H9 (cell line): ENCODE measurements around the gene ALG14. TPM values are rescaled to one million over a fixed set of nuclear protein-coding genes. Genes with fewer than 3 reads are reported as not detected.

Experiments used
- DNase-seq: peaks from one replicate; pipeline ENCODE4 v3.0.0-alpha.2; 2017
- H2AFZ ChIP-seq: one replicate; pipeline ENCODE4 v1.6.1; 2013; ENCODE audit warnings: mild to moderate bottlenecking, low read length, control low read depth, moderate library complexity
- H2AK5ac ChIP-seq: 2 replicates; pipeline ENCODE4 v1.6.1; 2013; ENCODE audit warnings: low read length, control low read depth, mixed read lengths; ENCODE audit not compliant: insufficient read length
- H2BK120ac ChIP-seq: one replicate; pipeline ENCODE4 v1.6.1; 2013; ENCODE audit warnings: low read depth, mild to moderate bottlenecking, low read length, control low read depth, inconsistent platforms; ENCODE audit not compliant: poor library complexity, severe bottlenecking
- H2BK12ac ChIP-seq: 2 replicates; pipeline ENCODE4 v1.6.1; 2013; ENCODE audit warnings: low read length, control low read depth, mixed read lengths, low read depth; ENCODE audit not compliant: insufficient read length
- H2BK15ac ChIP-seq: 2 replicates; pipeline ENCODE4 v1.6.1; 2013; ENCODE audit warnings: low read depth, low read length, control low read depth
- H2BK20ac ChIP-seq: one replicate; pipeline ENCODE4 v1.6.1; 2013; ENCODE audit warnings: low read depth, mild to moderate bottlenecking, low read length, control low read depth, inconsistent platforms; ENCODE audit not compliant: poor library complexity, severe bottlenecking
- H2BK5ac ChIP-seq: 2 replicates; pipeline ENCODE4 v1.6.1; 2013; ENCODE audit warnings: low read length, control low read depth, mixed read lengths; ENCODE audit not compliant: insufficient read length
- H3K14ac ChIP-seq: 2 replicates; pipeline ENCODE4 v1.6.1; 2013; ENCODE audit warnings: low read length, control low read depth; ENCODE audit not compliant: insufficient read depth
- H3K18ac ChIP-seq: 2 replicates; pipeline ENCODE4 v1.6.1; 2013; ENCODE audit warnings: low read depth, mild to moderate bottlenecking, mixed read lengths, low read length, control low read depth; ENCODE audit not compliant: insufficient read length
- H3K23ac ChIP-seq: 2 replicates; pipeline ENCODE4 v1.6.1; 2013; ENCODE audit warnings: low read length, control low read depth, mixed read lengths, low read depth; ENCODE audit not compliant: insufficient read length
- H3K23me2 ChIP-seq: 2 replicates; pipeline ENCODE4 v1.6.1; 2013; ENCODE audit warnings: low read depth, mild to moderate bottlenecking, mixed read lengths, low read length, control low read depth; ENCODE audit not compliant: insufficient read length, poor library complexity, severe bottlenecking
- H3K27ac ChIP-seq: 2 replicates; pipeline ENCODE4 v1.5.1; 2013; ENCODE audit warnings: low read length, control low read depth, mixed read lengths, low read depth; ENCODE audit not compliant: insufficient read length
- H3K27me3 ChIP-seq: 2 replicates; pipeline ENCODE4 v1.6.1; 2013; ENCODE audit warnings: low read length, control low read depth, inconsistent platforms; ENCODE audit not compliant: insufficient read depth
- H3K4ac ChIP-seq: 2 replicates; pipeline ENCODE4 v1.6.1; 2013; ENCODE audit warnings: low read depth, mild to moderate bottlenecking, control low read depth, inconsistent platforms, low read length, moderate library complexity
- H3K4me1 ChIP-seq: 2 replicates; pipeline ENCODE4 v1.6.1; 2013; ENCODE audit warnings: low read length, control low read depth, inconsistent platforms; ENCODE audit not compliant: insufficient read depth
- H3K4me2 ChIP-seq: 2 replicates; pipeline ENCODE4 v1.6.1; 2013; ENCODE audit warnings: low read length, control low read depth, mixed read lengths; ENCODE audit not compliant: insufficient read length, insufficient read depth
- H3K56ac ChIP-seq: 2 replicates; pipeline ENCODE4 v1.6.1; 2013; ENCODE audit warnings: low read depth, mild to moderate bottlenecking, mixed read lengths, low read length, control low read depth; ENCODE audit not compliant: insufficient read length
- H3K79me1 ChIP-seq: 2 replicates; pipeline ENCODE4 v1.6.1; 2013; ENCODE audit warnings: low read depth, mild to moderate bottlenecking, moderate library complexity, low read length, control low read depth, inconsistent platforms; ENCODE audit not compliant: insufficient read depth, poor library complexity, severe bottlenecking
- H3K79me2 ChIP-seq: 2 replicates; pipeline ENCODE4 v1.6.1; 2013; ENCODE audit warnings: low read length, control low read depth, inconsistent platforms; ENCODE audit not compliant: insufficient read depth
- H3K9ac ChIP-seq: 2 replicates; pipeline ENCODE4 v1.6.1; 2013; ENCODE audit warnings: low read length, control low read depth, mixed read lengths; ENCODE audit not compliant: insufficient read length; ENCODE audit errors: extremely low read depth
- H3K9me3 ChIP-seq: one replicate; pipeline ENCODE4 v1.6.1; 2013; ENCODE audit warnings: low read depth, low read length, inconsistent platforms; ENCODE audit not compliant: control insufficient read depth
- H3T11ph ChIP-seq: one replicate; pipeline ENCODE4 v1.6.1; 2013; ENCODE audit warnings: mild to moderate bottlenecking, low read length, control low read depth, inconsistent platforms
- H4K20me1 ChIP-seq: one replicate; pipeline ENCODE4 v1.6.1; 2013; ENCODE audit not compliant: control insufficient read depth, insufficient read length, insufficient read depth
- H4K5ac ChIP-seq: 2 replicates; pipeline ENCODE4 v1.6.1; 2013; ENCODE audit warnings: low read depth, mild to moderate bottlenecking, mixed read lengths, low read length, control low read depth; ENCODE audit not compliant: insufficient read length
- H4K8ac ChIP-seq: replicated peaks from 2 replicates; pipeline ENCODE4 v1.6.1; 2013; ENCODE audit warnings: low read length, control low read depth, mixed read lengths, low read depth; ENCODE audit not compliant: insufficient read length
- H4K91ac ChIP-seq: 2 replicates; pipeline ENCODE4 v1.6.1; 2013; ENCODE audit warnings: low read depth, mild to moderate bottlenecking, moderate library complexity, mixed read lengths, low read length, control low read depth; ENCODE audit not compliant: insufficient read length
- H3K27ac Mint-ChIP-seq, 3 experiments: 2 replicates in 2 of 3; 3 replicates in 1 of 3; pipeline ENCODE4 v1.8.0; 2020 to 2021; ENCODE audit warnings: mixed read lengths in 3 of 3, mild to moderate bottlenecking in 1 of 3, moderate library complexity in 1 of 3
- H3K27me3 Mint-ChIP-seq: 2 replicates; pipeline ENCODE4 v1.8.0; 2021; ENCODE audit warnings: low read depth, mild to moderate bottlenecking, moderate library complexity, mixed read lengths
- H3K36me3 Mint-ChIP-seq, 3 experiments: 2 replicates in 2 of 3; 3 replicates in 1 of 3; pipeline ENCODE4 v1.8.0; 2020 to 2021; ENCODE audit warnings: low read depth in 3 of 3, mixed read lengths in 3 of 3; ENCODE audit not compliant: insufficient read depth in 1 of 3
- H3K4me1 Mint-ChIP-seq, 2 experiments: 2 replicates each; pipeline ENCODE4 v1.8.0; 2020; ENCODE audit warnings: mixed read lengths in 2 of 2
- H3K4me3 Mint-ChIP-seq, 2 experiments: 2 replicates in 1 of 2; 3 replicates in 1 of 2; pipeline ENCODE4 v1.8.0; 2020 to 2021; ENCODE audit warnings: mild to moderate bottlenecking in 2 of 2, mixed read lengths in 2 of 2, moderate library complexity in 1 of 2
- H3K9me3 Mint-ChIP-seq, 2 experiments: 2 replicates in 1 of 2; 3 replicates in 1 of 2; pipeline ENCODE4 v1.8.0; 2020; ENCODE audit warnings: mild to moderate bottlenecking in 2 of 2, mixed read lengths in 2 of 2, moderate library complexity in 1 of 2
- CTCF ChIP-seq: fragments of 200-600 bp; sonication (generic); conservative IDR thresholded peaks from 3 replicates; pipeline ENCODE4 v1.8.0; 2021; ENCODE audit warnings: antibody characterized with exemption, mild to moderate bottlenecking
- total RNA-seq: library from RNA; stranded (reverse); gene quantifications from 2 replicates; pipeline ENCODE4 v1.2.1, GENCODE V29; 2021

Gene ALG14
- total RNA-seq, 1 experiment from 2014 or later = 2.5 TPM

- H2AK5ac ChIP-seq = no peak overlapping the region
- no peaks in the 10 kb centered on the region for H3K36me3 Mint-ChIP-seq
- no peak overlapping the region for H4K8ac ChIP-seq
- no peak overlapping the region for H3K18ac ChIP-seq
- H3K4ac ChIP-seq = no peak overlapping the region
- no peak overlapping the region for H2AFZ ChIP-seq
- no peaks in the 10 kb centered on the region for H3K27me3 ChIP-seq
- H3K79me2 ChIP-seq = no peaks in the 10 kb centered on the region; the same call in 1 of the 2 replicates
- DNase-seq = no peak
- H4K20me1 ChIP-seq = no peaks in the 10 kb centered on the region
- no peaks in the 10 kb centered on the region for H3K9me3 ChIP-seq
- no peaks in the 10 kb centered on the region for H3K79me1 ChIP-seq
- no peak overlapping the region for H4K91ac ChIP-seq
- H3K14ac ChIP-seq = no peak overlapping the region
- H3T11ph ChIP-seq = no peak overlapping the region
- H3K23me2 ChIP-seq = no peaks in the 10 kb centered on the region
- H3K4me1 Mint-ChIP-seq = peaks cover 1 to 2% of the 10 kb centered on the region in 2 experiments; a peak in 3 of 4 replicates
- no peak for TF ChIP-seq CTCF
- H2BK20ac ChIP-seq = no peak overlapping the region
- no peak overlapping the region for H2BK120ac ChIP-seq
- H3K27ac Mint-ChIP-seq = no peak overlapping the region
- H3K9me3 Mint-ChIP-seq = no peaks in the 10 kb centered on the region
- no peak overlapping the region for H3K23ac ChIP-seq
- no peak overlapping the region for H3K4me3 Mint-ChIP-seq
- no peak overlapping the region for H3K4me2 ChIP-seq
- H2BK12ac ChIP-seq = no peak overlapping the region
- no peak overlapping the region for H4K5ac ChIP-seq
- no peak overlapping the region for H3K9ac ChIP-seq
- no peak overlapping the region for H3K56ac ChIP-seq
- H3K27me3 Mint-ChIP-seq = no peaks in the 10 kb centered on the region
- no peaks in the 10 kb centered on the region for H3K4me1 ChIP-seq
- H3K27ac ChIP-seq = no peak overlapping the region
- H2BK5ac ChIP-seq = no peak overlapping the region
- H2BK15ac ChIP-seq = no peak overlapping the region
These were observed 65.1 kb downstream of the ALG14 start for GRCh38 chr1:95007687-95008086.
